Mucosa of gallbladder (tissue), 1 donor: ENCODE data around the gene BCL11B. TPM values are rescaled to one million over a fixed set of nuclear protein-coding genes. Genes with fewer than 3 reads are reported as not detected.
A peak's percentile ranks its signal among the peaks of the same experiment; 100 is the strongest.

Source experiments
- DNase-seq: peaks from one replicate; pipeline ENCODE4 v3.0.0-alpha.2; 2020; ENCODE audit warnings: low spot score
- total RNA-seq: library from RNA; stranded (reverse); gene quantifications from one replicate; pipeline ENCODE4 v1.2.1, GENCODE V29; 2021
- donor health status: DM: no; HTN: no; CAD: no.

BCL11B gene
- total RNA-seq = 7.9 TPM

GRCh38 chr14:99271951-99272631, at the start of gene BCL11B:
TSS of gene BCL11B (minus strand) at chr14:99272197. CDS start at chr14:99271218, 979 bp downstream.
- DNase-seq = peak; percentile 92

- no peak for DNase-seq
Observed at GRCh38 chr14:99321236-99321925, 49.4 kb upstream of the BCL11B start.

GRCh38 chr14:99320621-99321235, 48.7 kb upstream of the BCL11B start:
- no peak for DNase-seq

GRCh38 chr14:99320105-99320572, 48.1 kb upstream of the BCL11B start:
- DNase-seq = peak; percentile 41

GRCh38 chr14:99318959-99319295, 46.9 kb upstream of the BCL11B start:
- no peak for DNase-seq

GRCh38 chr14:99318091-99318958, 46.3 kb upstream of the BCL11B start:
- DNase-seq = peak; percentile 30

- DNase-seq = no peak
Observed at GRCh38 chr14:99317231-99318090, 45.5 kb upstream of the BCL11B start.

- DNase-seq = peak; percentile 81
Observed at GRCh38 chr14:99316281-99317163, 44.5 kb upstream of the BCL11B start.

GRCh38 chr14:99315197-99315596, 43.2 kb upstream of the BCL11B start:
- no peak for DNase-seq

GRCh38 chr14:99314623-99315022, 42.6 kb upstream of the BCL11B start:
- no peak for DNase-seq

- DNase-seq = no peak
Observed at GRCh38 chr14:99313234-99313633, 41.2 kb upstream of the BCL11B start.

GRCh38 chr14:99312106-99312505, 40.1 kb upstream of the BCL11B start:
- no peak for DNase-seq

GRCh38 chr14:99309220-99309766, 37.3 kb upstream of the BCL11B start:
- no peak for DNase-seq

GRCh38 chr14:99304208-99304607, 32.2 kb upstream of the BCL11B start:
- DNase-seq = no peak

GRCh38 chr14:99300190-99300589, 28.2 kb upstream of the BCL11B start:
- no peak for DNase-seq

GRCh38 chr14:99296517-99296916, 24.5 kb upstream of the BCL11B start:
- no peak for DNase-seq

- no peak for DNase-seq
Observed at GRCh38 chr14:99289394-99290189, 17.6 kb upstream of the BCL11B start.

- no peak for DNase-seq
Observed at GRCh38 chr14:99288948-99289347, 17.0 kb upstream of the BCL11B start.
